HFFc6 (cell line): Measurements from ENCODE around the gene PTPRN2. TPM values are rescaled to one million over a fixed set of nuclear protein-coding genes. Genes with fewer than 3 reads are reported as not detected.

Source experiments
- DNase-seq: peaks from one replicate; pipeline ENCODE4 v3.0.0-alpha.2; 2018
- H3K27ac Mint-ChIP-seq: 2 replicates; pipeline ENCODE4 v1.8.0; 2020; ENCODE audit warnings: mild to moderate bottlenecking, mixed read lengths
- H3K27me3 Mint-ChIP-seq: 2 replicates; pipeline ENCODE4 v1.8.0; 2021; ENCODE audit warnings: mild to moderate bottlenecking, moderate library complexity, mixed read lengths; ENCODE audit not compliant: insufficient read depth
- H3K36me3 Mint-ChIP-seq: 2 replicates; pipeline ENCODE4 v1.8.0; 2021; ENCODE audit warnings: low read depth, mixed read lengths
- H3K4me1 Mint-ChIP-seq: 2 replicates; pipeline ENCODE4 v1.8.0; 2020; ENCODE audit warnings: low read depth, mixed read lengths
- H3K4me3 Mint-ChIP-seq: 2 replicates; pipeline ENCODE4 v1.8.0; 2020; ENCODE audit warnings: mild to moderate bottlenecking, moderate library complexity, mixed read lengths
- H3K9me3 Mint-ChIP-seq: 2 replicates; pipeline ENCODE4 v1.8.0; 2020; ENCODE audit warnings: mild to moderate bottlenecking, mixed read lengths
- total RNA-seq, 6 experiments: library from RNA; stranded (reverse); fragmentation: NEBNext Ultra II Directional; extraction: Animal tissue kit (Norgen Biotek cat#: 25700); gene quantifications; 2 replicates in 1 of 6; 3 replicates in 5 of 6; pipeline ENCODE4 v1.2.3, GENCODE V29; 2021
- TF ChIP-seq, protein P1 (sequence below): fragments of 200-600 bp; sonication (generic); IDR thresholded peaks from 2 replicates; pipeline ENCODE4 v1.5.0; 2021; ENCODE audit warnings: antibody characterized with exemption, mild to moderate bottlenecking

PTPRN2 gene
- total RNA-seq, 6 experiments from 2014 or later = 0.05 to 0.27 (median 0.23) TPM

DNA sequence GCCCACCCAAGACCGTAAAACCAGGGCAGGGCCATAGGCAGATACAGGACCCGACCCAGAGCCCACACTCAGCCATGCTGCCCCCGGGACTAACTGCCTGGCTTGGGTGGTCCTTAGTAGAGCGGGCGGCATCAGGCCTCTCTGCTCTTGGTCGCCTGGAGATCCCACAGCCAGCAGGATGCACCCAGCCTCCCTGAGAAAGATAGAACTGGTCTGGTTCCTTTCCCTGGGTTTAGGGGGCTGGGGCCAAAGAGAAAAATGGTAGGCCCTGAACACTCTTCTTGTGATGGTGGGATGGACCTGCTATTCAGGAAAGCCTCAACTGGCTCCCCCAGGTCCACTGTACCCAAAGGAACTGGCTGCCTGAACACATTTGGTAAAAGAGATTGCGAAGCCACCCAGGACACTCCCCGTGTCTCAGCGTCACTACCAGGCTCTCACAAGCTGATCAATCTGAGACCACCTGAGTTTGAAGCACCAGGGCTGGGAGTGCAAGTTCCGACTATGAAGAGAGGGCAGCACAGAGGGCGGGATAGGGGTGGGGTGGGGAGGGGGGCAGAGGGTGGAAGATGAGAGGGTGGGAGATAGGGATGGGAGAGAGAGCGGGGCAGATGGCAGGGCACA lies 659.3 kb downstream of the PTPRN2 start:
- no peaks in the 10 kb centered on the region for H3K4me1 Mint-ChIP-seq
- no peak overlapping the region for H3K27ac Mint-ChIP-seq
- H3K27me3 Mint-ChIP-seq = peaks cover 3% of the 10 kb centered on the region
- H3K9me3 Mint-ChIP-seq = peaks cover 73% of the 10 kb centered on the region
- H3K4me3 Mint-ChIP-seq = no peak overlapping the region
- TF ChIP-seq, protein P1, sequence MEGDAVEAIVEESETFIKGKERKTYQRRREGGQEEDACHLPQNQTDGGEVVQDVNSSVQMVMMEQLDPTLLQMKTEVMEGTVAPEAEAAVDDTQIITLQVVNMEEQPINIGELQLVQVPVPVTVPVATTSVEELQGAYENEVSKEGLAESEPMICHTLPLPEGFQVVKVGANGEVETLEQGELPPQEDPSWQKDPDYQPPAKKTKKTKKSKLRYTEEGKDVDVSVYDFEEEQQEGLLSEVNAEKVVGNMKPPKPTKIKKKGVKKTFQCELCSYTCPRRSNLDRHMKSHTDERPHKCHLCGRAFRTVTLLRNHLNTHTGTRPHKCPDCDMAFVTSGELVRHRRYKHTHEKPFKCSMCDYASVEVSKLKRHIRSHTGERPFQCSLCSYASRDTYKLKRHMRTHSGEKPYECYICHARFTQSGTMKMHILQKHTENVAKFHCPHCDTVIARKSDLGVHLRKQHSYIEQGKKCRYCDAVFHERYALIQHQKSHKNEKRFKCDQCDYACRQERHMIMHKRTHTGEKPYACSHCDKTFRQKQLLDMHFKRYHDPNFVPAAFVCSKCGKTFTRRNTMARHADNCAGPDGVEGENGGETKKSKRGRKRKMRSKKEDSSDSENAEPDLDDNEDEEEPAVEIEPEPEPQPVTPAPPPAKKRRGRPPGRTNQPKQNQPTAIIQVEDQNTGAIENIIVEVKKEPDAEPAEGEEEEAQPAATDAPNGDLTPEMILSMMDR = no peak
- no peak for DNase-seq
- peaks cover 14% of the 10 kb centered on the region for H3K36me3 Mint-ChIP-seq

DNA sequence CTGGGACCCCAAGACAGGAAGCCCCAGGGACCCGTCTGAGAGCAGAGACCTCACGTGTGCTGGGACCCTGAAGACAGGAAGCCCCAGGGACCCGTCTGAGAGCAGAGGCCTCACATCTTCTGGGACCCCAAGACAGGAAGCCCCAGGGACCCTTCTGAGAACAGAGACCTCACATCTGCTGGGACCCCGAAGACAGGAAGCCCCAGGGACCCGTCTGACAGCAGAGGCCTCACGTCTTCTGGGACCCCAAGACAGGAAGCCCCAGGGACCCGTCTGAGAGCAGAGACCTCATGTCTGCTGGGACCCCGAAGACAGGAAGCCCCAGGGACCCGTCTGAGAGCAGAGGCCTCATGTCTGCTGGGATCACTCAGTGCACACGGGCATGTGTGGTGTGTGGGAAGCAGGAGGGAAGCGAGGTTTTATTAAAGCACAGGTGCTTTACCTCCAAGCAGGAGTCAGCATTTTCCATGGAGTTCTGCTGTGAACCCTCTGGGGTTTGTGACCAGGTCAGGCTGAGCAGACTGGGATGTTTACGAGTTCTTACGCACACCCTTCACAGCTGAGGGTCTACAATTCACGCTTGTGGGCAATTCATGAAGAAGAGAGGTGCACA lies 660.2 kb downstream of the PTPRN2 start:
- Mint-ChIP-seq H3K4me1 (no peaks in the 10 kb centered on the region), H3K36me3 (peaks cover 9% of the 10 kb centered on the region), H3K27me3 (peaks cover 3% of the 10 kb centered on the region), H3K4me3 (no peak overlapping the region), H3K9me3 (peaks cover 74% of the 10 kb centered on the region), H3K27ac (no peak overlapping the region)
- no peak for DNase-seq
- TF ChIP-seq, protein P1 = no peak

DNA sequence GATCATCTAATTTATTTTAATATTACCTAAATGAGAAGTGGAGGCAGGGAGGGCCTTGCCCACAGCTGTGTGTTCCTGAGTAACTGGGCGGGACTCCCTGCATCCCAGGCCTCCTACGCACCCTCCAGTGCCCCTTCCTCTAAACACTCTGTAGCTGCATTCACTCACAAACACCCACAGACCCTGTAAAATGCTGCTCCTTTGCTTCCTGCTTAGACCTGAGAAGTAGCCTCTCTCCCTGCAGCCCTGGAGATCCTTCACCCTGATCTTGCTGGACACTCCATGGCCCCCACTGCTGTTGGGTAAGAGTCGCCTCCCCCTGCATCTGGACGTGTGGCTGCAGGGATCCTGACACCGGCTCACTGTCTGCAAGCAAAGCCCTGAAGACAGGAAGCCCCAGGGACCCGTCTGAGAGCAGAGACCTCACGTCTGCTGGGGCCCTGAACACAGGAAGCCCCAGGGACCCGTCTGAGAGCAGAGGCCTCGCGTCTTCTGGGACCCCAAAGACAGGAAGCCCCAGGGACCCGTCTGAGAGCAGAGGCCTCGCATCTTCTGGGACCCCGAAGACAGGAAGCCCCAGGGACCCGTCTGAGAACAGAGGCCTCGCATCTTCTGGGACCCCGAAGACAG lies 661.0 kb downstream of the PTPRN2 start:
- DNase-seq = no peak
- H3K9me3 Mint-ChIP-seq = peaks cover 74% of the 10 kb centered on the region
- H3K4me3 Mint-ChIP-seq = no peak overlapping the region
- TF ChIP-seq, protein P1 = no peak
- H3K27ac Mint-ChIP-seq = no peak overlapping the region
- no peaks in the 10 kb centered on the region for H3K4me1 Mint-ChIP-seq
- H3K27me3 Mint-ChIP-seq = peaks cover 2% of the 10 kb centered on the region
- peaks cover 5% of the 10 kb centered on the region; the same call in 1 of the 2 replicates for H3K36me3 Mint-ChIP-seq

DNA sequence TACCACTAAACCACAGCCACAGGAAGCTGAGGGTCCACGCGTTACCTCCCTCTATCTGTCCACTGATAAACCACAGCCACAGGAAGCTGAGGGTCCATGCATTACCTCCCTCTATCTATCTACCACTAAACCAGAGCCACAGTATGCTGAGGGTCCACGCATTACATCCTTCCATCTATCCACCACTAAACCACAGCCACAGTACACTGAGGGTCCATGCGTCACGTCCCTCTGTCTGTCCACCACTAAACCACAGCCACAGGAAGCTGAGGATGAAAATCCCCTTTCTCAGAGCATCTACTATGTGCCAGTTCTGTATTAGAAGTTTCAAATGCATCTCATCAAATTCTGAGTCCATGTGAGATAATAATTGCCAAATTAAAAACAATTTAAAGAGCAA lies 661.5 kb downstream of the PTPRN2 start:
- H3K27ac Mint-ChIP-seq = no peak overlapping the region
- TF ChIP-seq, protein P1 = no peak
- DNase-seq = no peak
- H3K36me3 Mint-ChIP-seq = peaks cover 5% of the 10 kb centered on the region; the same call in 1 of the 2 replicates
- H3K27me3 Mint-ChIP-seq = peaks cover 2% of the 10 kb centered on the region; the same call in 1 of the 2 replicates
- peaks cover 74% of the 10 kb centered on the region for H3K9me3 Mint-ChIP-seq
- H3K4me1 Mint-ChIP-seq = no peaks in the 10 kb centered on the region
- H3K4me3 Mint-ChIP-seq = no peak overlapping the region

DNA sequence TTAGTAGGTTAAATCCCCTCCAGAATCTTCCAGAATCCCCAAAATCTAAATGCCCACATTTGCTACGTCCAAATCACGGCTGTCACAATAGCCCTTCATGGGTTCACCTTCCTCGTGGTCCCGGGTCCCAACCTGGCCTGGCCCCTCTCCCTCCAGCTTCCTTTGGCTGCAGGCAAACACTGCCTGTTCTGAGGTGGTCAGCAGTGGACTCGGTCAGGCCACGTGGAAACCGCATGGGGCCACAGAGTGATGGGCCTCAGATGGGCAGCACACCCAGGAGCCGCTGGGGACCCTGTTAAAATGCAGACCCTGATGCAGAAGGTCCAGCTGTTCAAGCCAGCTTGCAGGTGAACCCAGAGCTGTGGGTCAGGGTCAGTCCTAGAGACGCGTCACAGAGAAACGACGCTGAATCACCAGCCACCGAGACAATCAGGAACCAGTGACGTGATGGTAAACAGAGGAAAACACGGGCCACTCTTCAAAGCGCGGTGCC lies 662.2 kb downstream of the PTPRN2 start:
- Mint-ChIP-seq H3K36me3 (peaks cover 5% of the 10 kb centered on the region; the same call in 1 of the 2 replicates), H3K9me3 (peaks cover 71% of the 10 kb centered on the region), H3K4me1 (no peaks in the 10 kb centered on the region)

More for the DNA sequence above, 662.2 kb downstream of the PTPRN2 start:
- peaks cover 2% of the 10 kb centered on the region; the same call in 1 of the 2 replicates for H3K27me3 Mint-ChIP-seq
- H3K27ac Mint-ChIP-seq = no peak overlapping the region
- no peak for DNase-seq
- no peak overlapping the region for H3K4me3 Mint-ChIP-seq
- TF ChIP-seq, protein P1 = no peak
